GM23338 (cell line): ENCODE data around the gene ASB2.

Experiments used
- EZH2 ChIP-seq: fragments of 200-600 bp; sonication (generic); IDR thresholded peaks from one replicate; pipeline ENCODE4 v1.8.0; 2017; ENCODE audit warnings: antibody characterized with exemption, mild to moderate bottlenecking, low read depth; ENCODE audit not compliant: unreplicated experiment
- EZH2phosphoT487 ChIP-seq: fragments of 200-600 bp; sonication (generic); IDR thresholded peaks from one replicate; pipeline ENCODE4 v1.8.1; 2018; ENCODE audit warnings: antibody characterized with exemption; ENCODE audit not compliant: unreplicated experiment
- POLR2AphosphoS5 ChIP-seq: IDR thresholded peaks from 2 replicates; pipeline ENCODE4 v1.6.1; 2016; ENCODE audit warnings: antibody characterized with exemption, low read depth
- TF ChIP-seq, protein P1 (sequence below), 2 experiments: fragments of 200-600 bp in 1 of 2; sonication (generic) in 1 of 2; conservative IDR thresholded peaks; 2 replicates each; pipeline versions ENCODE4 v1.5.1 to v1.6.1; 2016 to 2017; ENCODE audit warnings: antibody characterized with exemption in 2 of 2, low read depth in 2 of 2, mild to moderate bottlenecking in 2 of 2, moderate library complexity in 1 of 2
- TF ChIP-seq, protein P2 (sequence below): IDR thresholded peaks from one replicate; pipeline ENCODE4 v1.6.1; 2018; ENCODE audit warnings: antibody characterized with exemption; ENCODE audit not compliant: unreplicated experiment

DNA sequence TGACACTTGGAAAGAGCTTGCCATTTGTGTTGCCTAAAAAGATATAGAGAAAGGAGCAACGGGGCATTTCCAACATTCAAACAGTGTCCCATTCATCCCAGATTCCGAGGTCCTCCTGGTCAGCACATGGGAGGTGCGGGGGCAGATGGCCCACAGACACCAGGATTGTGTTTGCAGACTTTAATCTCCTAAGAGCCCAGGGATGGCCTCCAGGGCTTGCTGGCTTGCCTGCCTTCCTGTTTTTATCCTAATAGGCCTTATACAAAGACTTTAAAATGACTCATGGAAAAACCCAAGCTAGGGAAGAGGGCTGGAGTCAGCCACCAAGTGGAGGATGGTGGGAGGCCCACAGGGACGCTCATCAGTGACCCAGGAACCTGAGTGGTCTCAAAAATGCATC lies 70.7 kb downstream of the ASB2 start:
- TF ChIP-seq EZH2phosphoT487 (no peak), EZH2 (no peak), POLR2AphosphoS5 (no peak)
- TF ChIP-seq, protein P1, sequence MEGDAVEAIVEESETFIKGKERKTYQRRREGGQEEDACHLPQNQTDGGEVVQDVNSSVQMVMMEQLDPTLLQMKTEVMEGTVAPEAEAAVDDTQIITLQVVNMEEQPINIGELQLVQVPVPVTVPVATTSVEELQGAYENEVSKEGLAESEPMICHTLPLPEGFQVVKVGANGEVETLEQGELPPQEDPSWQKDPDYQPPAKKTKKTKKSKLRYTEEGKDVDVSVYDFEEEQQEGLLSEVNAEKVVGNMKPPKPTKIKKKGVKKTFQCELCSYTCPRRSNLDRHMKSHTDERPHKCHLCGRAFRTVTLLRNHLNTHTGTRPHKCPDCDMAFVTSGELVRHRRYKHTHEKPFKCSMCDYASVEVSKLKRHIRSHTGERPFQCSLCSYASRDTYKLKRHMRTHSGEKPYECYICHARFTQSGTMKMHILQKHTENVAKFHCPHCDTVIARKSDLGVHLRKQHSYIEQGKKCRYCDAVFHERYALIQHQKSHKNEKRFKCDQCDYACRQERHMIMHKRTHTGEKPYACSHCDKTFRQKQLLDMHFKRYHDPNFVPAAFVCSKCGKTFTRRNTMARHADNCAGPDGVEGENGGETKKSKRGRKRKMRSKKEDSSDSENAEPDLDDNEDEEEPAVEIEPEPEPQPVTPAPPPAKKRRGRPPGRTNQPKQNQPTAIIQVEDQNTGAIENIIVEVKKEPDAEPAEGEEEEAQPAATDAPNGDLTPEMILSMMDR (conservative IDR thresholded peaks at IDR 0.05; ENCODE audit: low read depth in 2 of 2): no peak
- TF ChIP-seq, protein P2, sequence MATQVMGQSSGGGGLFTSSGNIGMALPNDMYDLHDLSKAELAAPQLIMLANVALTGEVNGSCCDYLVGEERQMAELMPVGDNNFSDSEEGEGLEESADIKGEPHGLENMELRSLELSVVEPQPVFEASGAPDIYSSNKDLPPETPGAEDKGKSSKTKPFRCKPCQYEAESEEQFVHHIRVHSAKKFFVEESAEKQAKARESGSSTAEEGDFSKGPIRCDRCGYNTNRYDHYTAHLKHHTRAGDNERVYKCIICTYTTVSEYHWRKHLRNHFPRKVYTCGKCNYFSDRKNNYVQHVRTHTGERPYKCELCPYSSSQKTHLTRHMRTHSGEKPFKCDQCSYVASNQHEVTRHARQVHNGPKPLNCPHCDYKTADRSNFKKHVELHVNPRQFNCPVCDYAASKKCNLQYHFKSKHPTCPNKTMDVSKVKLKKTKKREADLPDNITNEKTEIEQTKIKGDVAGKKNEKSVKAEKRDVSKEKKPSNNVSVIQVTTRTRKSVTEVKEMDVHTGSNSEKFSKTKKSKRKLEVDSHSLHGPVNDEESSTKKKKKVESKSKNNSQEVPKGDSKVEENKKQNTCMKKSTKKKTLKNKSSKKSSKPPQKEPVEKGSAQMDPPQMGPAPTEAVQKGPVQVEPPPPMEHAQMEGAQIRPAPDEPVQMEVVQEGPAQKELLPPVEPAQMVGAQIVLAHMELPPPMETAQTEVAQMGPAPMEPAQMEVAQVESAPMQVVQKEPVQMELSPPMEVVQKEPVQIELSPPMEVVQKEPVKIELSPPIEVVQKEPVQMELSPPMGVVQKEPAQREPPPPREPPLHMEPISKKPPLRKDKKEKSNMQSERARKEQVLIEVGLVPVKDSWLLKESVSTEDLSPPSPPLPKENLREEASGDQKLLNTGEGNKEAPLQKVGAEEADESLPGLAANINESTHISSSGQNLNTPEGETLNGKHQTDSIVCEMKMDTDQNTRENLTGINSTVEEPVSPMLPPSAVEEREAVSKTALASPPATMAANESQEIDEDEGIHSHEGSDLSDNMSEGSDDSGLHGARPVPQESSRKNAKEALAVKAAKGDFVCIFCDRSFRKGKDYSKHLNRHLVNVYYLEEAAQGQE: no peak
